Hypothalamus (tissue), 51 donors: ENCODE results near the gene DDX1.
A peak's percentile ranks its signal among the peaks of the same experiment; 100 is the strongest.

ENCODE experiments used
- DNase-seq, 51 donors: peaks; one replicate each; lab custom pipeline; 2025; lab: John Stamatoyannopoulos, UW

Gene DDX1

GRCh38 chr2:15626967-15627366, 35.3 kb downstream of the DDX1 start:
- no peak for DNase-seq

- DNase-seq = no peak
Observed at GRCh38 chr2:15627817-15628684, 36.4 kb downstream of the DDX1 start.

GRCh38 chr2:15628899-15629855, 37.5 kb downstream of the DDX1 start:
- DNase-seq = no peak

- DNase-seq = no peak
Observed at GRCh38 chr2:15630121-15630977, 38.7 kb downstream of the DDX1 start.

GRCh38 chr2:15630978-15631719, 39.5 kb downstream of the DDX1 start:
- DNase-seq = no peak

- no peak for DNase-seq
Observed at GRCh38 chr2:15631883-15632282, 40.2 kb downstream of the DDX1 start.

GRCh38 chr2:15633043-15633970, 41.6 kb downstream of the DDX1 start:
- no peak for DNase-seq

GRCh38 chr2:15633971-15634346, 42.3 kb downstream of the DDX1 start:
- DNase-seq = no peak

- no peak for DNase-seq
Observed at GRCh38 chr2:15634846-15635490, 43.3 kb downstream of the DDX1 start.

- peak in 45 of 51 donors; percentile 3 to 84 (median 47) for DNase-seq
Observed at GRCh38 chr2:15636972-15637785, 45.5 kb downstream of the DDX1 start.

- peak in 1 of 51 donors; percentile 21 for DNase-seq
Observed at GRCh38 chr2:15638720-15639119, 47.1 kb downstream of the DDX1 start.

GRCh38 chr2:15639323-15640251, 47.9 kb downstream of the DDX1 start:
- DNase-seq = no peak

GRCh38 chr2:15640261-15640711, 48.6 kb downstream of the DDX1 start:
- peak in 2 of 51 donors; percentile 17 to 29 for DNase-seq

- DNase-seq = no peak
Observed at GRCh38 chr2:15640784-15641183, 49.1 kb downstream of the DDX1 start.

GRCh38 chr2:15641530-15641982, 49.9 kb downstream of the DDX1 start:
- DNase-seq = no peak
